Activated CD4-positive, alpha-beta T cell treated with anti-CD3 and anti-CD28 coated beads, Interleukin-2, amount 10 ng/mL, durations not matched to agents 7 days and 5 days (primary cell): ENCODE results near the gene ZNF407. TPM values are rescaled to one million over a fixed set of nuclear protein-coding genes. Genes with fewer than 3 reads are reported as not detected.
"Not testable (repeated sequence)": the region's sequence is repeated elsewhere in the genome, so short reads cannot be mapped to it uniquely, and the experiment has no call there.

Source experiments
- CTCF ChIA-PET: fragments of 350-600 bp; sonication (Branson Sonifier 250); formaldehyde crosslinking; loops from one replicate; lab custom pipeline; 2021; ENCODE audit warnings: antibody characterized with exemption; lab: Charles Lee
- POLR2A ChIA-PET: fragments of 350-600 bp; sonication (Branson Sonifier 250); formaldehyde crosslinking; loops from one replicate; lab custom pipeline; 2021; ENCODE audit warnings: antibody characterized with exemption; lab: Charles Lee
- DNase-seq: peaks from one replicate; pipeline ENCODE4 v3.0.0-alpha.2; 2020
- H3K27ac Mint-ChIP-seq: one replicate; pipeline ENCODE4 v1.8.0; 2021; ENCODE audit warnings: mild to moderate bottlenecking, moderate library complexity, mixed read lengths
- H3K27me3 Mint-ChIP-seq: one replicate; pipeline ENCODE4 v1.8.0; 2021; ENCODE audit warnings: mixed read lengths
- H3K36me3 Mint-ChIP-seq: one replicate; pipeline ENCODE4 v1.8.0; 2021; ENCODE audit warnings: low read depth, mixed read lengths
- H3K4me1 Mint-ChIP-seq: one replicate; pipeline ENCODE4 v1.8.0; 2021; ENCODE audit warnings: mixed read lengths
- H3K4me3 Mint-ChIP-seq: one replicate; pipeline ENCODE4 v1.8.0; 2021; ENCODE audit warnings: mild to moderate bottlenecking, moderate library complexity, mixed read lengths
- H3K9me3 Mint-ChIP-seq: one replicate; pipeline ENCODE4 v1.8.0; 2021; ENCODE audit warnings: mixed read lengths
- total RNA-seq, 2 experiments: library from RNA; stranded (reverse); gene quantifications; one replicate each; pipeline ENCODE4 v1.2.3, GENCODE V29; 2021

Gene ZNF407
- total RNA-seq: 10 to 100 TPM; 19.3 TPM

- H3K27me3 Mint-ChIP-seq: no peaks in the 10 kb centered on the region
- POLR2A ChIA-PET: no interaction called here
- DNase-seq: peak; percentile 90
- peak within 1 kb of the TSS; percentile 94 for H3K4me3 Mint-ChIP-seq
- H3K36me3 Mint-ChIP-seq: peaks cover 41% of the 10 kb centered on the region
- H3K4me1 Mint-ChIP-seq: peaks cover 46% of the 10 kb centered on the region
- peaks cover 4% of the 10 kb centered on the region for H3K9me3 Mint-ChIP-seq
- peak within 1 kb of the TSS; percentile 100 for H3K27ac Mint-ChIP-seq
- CTCF ChIA-PET: interaction anchor here (0.6 to 1.4 kb wide), 2 partner anchors 9 to 12 kb away, joined by 4 to 5 read pairs; no protein-coding TSS in a partner anchor
Measured at GRCh38 chr18:74597662-74598349, at the start of gene ZNF407. Gene ZNF407 (plus strand): TSS chr18:74597870. CDS start chr18:74631020, 33,150 bp downstream.

GRCh38 chr18:74549591-74550104 lies 48.0 kb upstream of the ZNF407 start:
- H3K36me3 Mint-ChIP-seq: no peaks in the 10 kb centered on the region
- no peaks in the 10 kb centered on the region for H3K4me1 Mint-ChIP-seq
- no peak for DNase-seq
- ChIA-PET CTCF (interaction anchor here (0.7 to 1.2 kb wide), 3 partner anchors 22 to 250 kb away, joined by 3 read pairs; no protein-coding TSS in a partner anchor), POLR2A (no interaction called here)
- H3K9me3 Mint-ChIP-seq: peaks cover 3% of the 10 kb centered on the region
- no peak overlapping the region for H3K27ac Mint-ChIP-seq
- H3K27me3 Mint-ChIP-seq: peaks cover 9% of the 10 kb centered on the region
- no peak overlapping the region for H3K4me3 Mint-ChIP-seq

GRCh38 chr18:74550886-74551285 lies 46.8 kb upstream of the ZNF407 start:
- H3K27me3 Mint-ChIP-seq: peaks cover 9% of the 10 kb centered on the region
- no peak overlapping the region for H3K27ac Mint-ChIP-seq
- CTCF ChIA-PET: interaction anchor here (0.6 to 1.7 kb wide), 6 partner anchors 13 to 1804 kb away, joined by 3 to 7 read pairs (median 3); no protein-coding TSS in a partner anchor
- DNase-seq: no peak
- H3K4me3 Mint-ChIP-seq: no peak overlapping the region
- no peaks in the 10 kb centered on the region for H3K4me1 Mint-ChIP-seq
- POLR2A ChIA-PET: no interaction called here
- H3K9me3 Mint-ChIP-seq: peaks cover 3% of the 10 kb centered on the region
- no peaks in the 10 kb centered on the region for H3K36me3 Mint-ChIP-seq

- CTCF ChIA-PET: interaction anchor here (0.8 to 1.7 kb wide), 8 partner anchors 10 to 357 kb away, joined by 3 to 7 read pairs (median 3); no protein-coding TSS in a partner anchor
- H3K4me1 Mint-ChIP-seq: no peaks in the 10 kb centered on the region
Measured at GRCh38 chr18:74551452-74551851, 46.2 kb upstream of the ZNF407 start.

GRCh38 chr18:74551936-74552555 lies 45.6 kb upstream of the ZNF407 start:
- H3K36me3 Mint-ChIP-seq: no peaks in the 10 kb centered on the region
- H3K4me1 Mint-ChIP-seq: no peaks in the 10 kb centered on the region
- H3K4me3 Mint-ChIP-seq: no peak overlapping the region
- peaks cover 9% of the 10 kb centered on the region for H3K27me3 Mint-ChIP-seq
- peaks cover 3% of the 10 kb centered on the region for H3K9me3 Mint-ChIP-seq
- H3K27ac Mint-ChIP-seq: no peak overlapping the region
- DNase-seq: peak; percentile 84
- ChIA-PET POLR2A (no interaction called here), CTCF (interaction anchor here (0.7 to 1.7 kb wide), 9 partner anchors 9 to 357 kb away, joined by 3 to 7 read pairs (median 3); no protein-coding TSS in a partner anchor)

More at GRCh38 chr18:74551452-74551851, 46.2 kb upstream of the ZNF407 start:
- peaks cover 3% of the 10 kb centered on the region for H3K9me3 Mint-ChIP-seq
- POLR2A ChIA-PET: no interaction called here
- no peak overlapping the region for H3K4me3 Mint-ChIP-seq
- no peaks in the 10 kb centered on the region for H3K36me3 Mint-ChIP-seq
- DNase-seq: no peak
- peaks cover 9% of the 10 kb centered on the region for H3K27me3 Mint-ChIP-seq
- H3K27ac Mint-ChIP-seq: no peak overlapping the region

- Mint-ChIP-seq H3K4me1 (no peaks in the 10 kb centered on the region), H3K27me3 (peaks cover 10% of the 10 kb centered on the region)
- CTCF ChIA-PET: no interaction called here
Measured at GRCh38 chr18:74556126-74556525, 41.5 kb upstream of the ZNF407 start.

GRCh38 chr18:74558096-74558495 lies 39.6 kb upstream of the ZNF407 start:
- DNase-seq: no peak
- ChIA-PET CTCF (interaction anchor here (1.6 kb wide), 1 partner anchor 65 kb away, joined by 3 read pairs; no protein-coding TSS in a partner anchor), POLR2A (no interaction called here)
- Mint-ChIP-seq H3K4me1 (no peaks in the 10 kb centered on the region), H3K9me3 (no peaks in the 10 kb centered on the region), H3K27me3 (peaks cover 10% of the 10 kb centered on the region), H3K4me3 (no peak overlapping the region), H3K36me3 (no peaks in the 10 kb centered on the region), H3K27ac (no peak overlapping the region)

More at GRCh38 chr18:74556126-74556525, 41.5 kb upstream of the ZNF407 start:
- Mint-ChIP-seq H3K27ac (no peak overlapping the region), H3K4me3 (no peak overlapping the region), H3K9me3 (no peaks in the 10 kb centered on the region), H3K36me3 (no peaks in the 10 kb centered on the region)
- POLR2A ChIA-PET: no interaction called here
- no peak for DNase-seq

GRCh38 chr18:74562131-74562730 lies 35.4 kb upstream of the ZNF407 start:
- peaks cover 6% of the 10 kb centered on the region for H3K27me3 Mint-ChIP-seq
- POLR2A ChIA-PET: no interaction called here
- no peaks in the 10 kb centered on the region for H3K36me3 Mint-ChIP-seq
- no peak for DNase-seq
- no peak overlapping the region for H3K27ac Mint-ChIP-seq
- no peak overlapping the region for H3K4me3 Mint-ChIP-seq
- peaks cover 9% of the 10 kb centered on the region for H3K9me3 Mint-ChIP-seq
- no peaks in the 10 kb centered on the region for H3K4me1 Mint-ChIP-seq
- CTCF ChIA-PET: interaction anchor here (2.2 kb wide), 1 partner anchor 10 kb away, joined by 7 read pairs; no protein-coding TSS in a partner anchor

- DNase-seq: no peak
- H3K4me3 Mint-ChIP-seq: no peak overlapping the region
- POLR2A ChIA-PET: no interaction called here
- no peaks in the 10 kb centered on the region for H3K36me3 Mint-ChIP-seq
- H3K27ac Mint-ChIP-seq: no peak overlapping the region
- CTCF ChIA-PET: no interaction called here
- H3K9me3 Mint-ChIP-seq: peaks cover 12% of the 10 kb centered on the region
- peaks cover 4% of the 10 kb centered on the region for H3K27me3 Mint-ChIP-seq
- H3K4me1 Mint-ChIP-seq: no peaks in the 10 kb centered on the region
Measured at GRCh38 chr18:74562775-74563174, 34.9 kb upstream of the ZNF407 start.

- ChIA-PET POLR2A (no interaction called here), CTCF (no interaction called here)
- Mint-ChIP-seq H3K36me3 (no peaks in the 10 kb centered on the region), H3K4me1 (no peaks in the 10 kb centered on the region), H3K9me3 (peaks cover 12% of the 10 kb centered on the region), H3K27me3 (peaks cover 10% of the 10 kb centered on the region), H3K27ac (no peak overlapping the region), H3K4me3 (no peak overlapping the region)
- DNase-seq: no peak
Measured at GRCh38 chr18:74563999-74564398, 33.7 kb upstream of the ZNF407 start.

GRCh38 chr18:74565164-74565563 lies 32.5 kb upstream of the ZNF407 start:
- H3K36me3 Mint-ChIP-seq, POLR2A ChIA-PET, CTCF ChIA-PET, H3K4me3 Mint-ChIP-seq, DNase-seq, H3K27ac Mint-ChIP-seq, H3K4me1 Mint-ChIP-seq: not testable (repeated sequence)
- peaks cover 12% of the 10 kb centered on the region for H3K9me3 Mint-ChIP-seq
- peaks cover 13% of the 10 kb centered on the region for H3K27me3 Mint-ChIP-seq

- POLR2A ChIA-PET, H3K36me3 Mint-ChIP-seq, H3K27ac Mint-ChIP-seq, H3K4me3 Mint-ChIP-seq, DNase-seq, H3K4me1 Mint-ChIP-seq, CTCF ChIA-PET: not testable (repeated sequence)
- Mint-ChIP-seq H3K27me3 (peaks cover 13% of the 10 kb centered on the region), H3K9me3 (peaks cover 12% of the 10 kb centered on the region)
Measured at GRCh38 chr18:74565993-74566392, 31.7 kb upstream of the ZNF407 start.
